HG03064 (cell line): Measurements from ENCODE around the gene KLHL6.
"Not testable (repeated sequence)": the region's sequence is repeated elsewhere in the genome, so short reads cannot be mapped to it uniquely, and the experiment has no call there.

Experiments
- ATAC-seq: cut with Tn5 transposase; IDR thresholded peaks from one replicate; pipeline ENCODE4 v1.9.1; 2021; ENCODE audit warnings: low read depth; ENCODE audit not compliant: unreplicated experiment

KLHL6 gene

GRCh38 chr3:183533412-183534132, 21.9 kb downstream of the KLHL6 start:
- ATAC-seq, result peak; percentile 48

GRCh38 chr3:183532620-183533411, 22.7 kb downstream of the KLHL6 start:
- no peak for ATAC-seq

GRCh38 chr3:183529717-183530116, 25.8 kb downstream of the KLHL6 start:
- no peak for ATAC-seq

GRCh38 chr3:183529185-183529584, 26.3 kb downstream of the KLHL6 start:
- ATAC-seq, result no peak

GRCh38 chr3:183528758-183529157, 26.7 kb downstream of the KLHL6 start:
- ATAC-seq, result not testable (repeated sequence)

GRCh38 chr3:183527428-183528379, 27.8 kb downstream of the KLHL6 start:
- peak; percentile 81 for ATAC-seq

GRCh38 chr3:183526838-183527427, 28.6 kb downstream of the KLHL6 start:
- ATAC-seq, result peak; percentile 21

GRCh38 chr3:183524476-183524875, 31.0 kb downstream of the KLHL6 start:
- ATAC-seq, result no peak

- ATAC-seq, result not testable (repeated sequence)
These were observed 34.6 kb downstream of the KLHL6 start for GRCh38 chr3:183520741-183521556.

GRCh38 chr3:183520295-183520694, 35.2 kb downstream of the KLHL6 start:
- not testable (repeated sequence) for ATAC-seq

GRCh38 chr3:183519891-183520290, 35.6 kb downstream of the KLHL6 start:
- no peak for ATAC-seq

GRCh38 chr3:183518491-183519251, 36.8 kb downstream of the KLHL6 start:
- ATAC-seq, result no peak

GRCh38 chr3:183517607-183518006, 37.9 kb downstream of the KLHL6 start:
- ATAC-seq, result no peak

GRCh38 chr3:183515968-183516851, 39.3 kb downstream of the KLHL6 start:
- peak; percentile 73 for ATAC-seq

GRCh38 chr3:183514021-183514420, 41.5 kb downstream of the KLHL6 start:
- ATAC-seq, result no peak

- no peak for ATAC-seq
These were observed 42.3 kb downstream of the KLHL6 start for GRCh38 chr3:183513046-183513706.
